H1 (cell line): Measurements from ENCODE around the gene DERL2. TPM values are rescaled to one million over a fixed set of nuclear protein-coding genes. Genes with fewer than 3 reads are reported as not detected.

ENCODE experiments used
- CTCF ChIA-PET: fragments of 300-600 bp; sonication (Branson Sonifier 250); formaldehyde crosslinking; loops from one replicate; lab custom pipeline; 2021; ENCODE audit not compliant: partially characterized antibody; lab: Charles Lee
- POLR2A ChIA-PET: fragments of 300-600 bp; sonication (Branson Sonifier 250); formaldehyde crosslinking; loops from one replicate; lab custom pipeline; 2021; ENCODE audit warnings: inconsistent platforms; ENCODE audit not compliant: partially characterized antibody; lab: Charles Lee
- DNase-seq, 2 experiments: peaks; one replicate each; pipeline versions ENCODE4 v3.0.0 to v3.0.0-alpha.2; 2010 to 2022; ENCODE audit warnings: low spot score in 2 of 2, low read depth in 1 of 2, mixed read lengths in 1 of 2
- FAIRE-seq: peaks from 2 replicates; lab custom pipeline; 2011; peaks lifted over from hg19 to GRCh38; lab: Jason Lieb, UNC
- H2AFZ ChIP-seq: 2 replicates; pipeline ENCODE4 v1.8.1; 2012; ENCODE audit warnings: low read length, inconsistent platforms
- H2AK5ac ChIP-seq: 2 replicates; pipeline ENCODE4 v1.6.1; 2013; ENCODE audit warnings: low read depth, low read length
- H2BK120ac ChIP-seq: replicated peaks from 2 replicates; pipeline ENCODE3; 2013; ENCODE audit warnings: low read depth, low read length, inconsistent platforms
- H2BK12ac ChIP-seq: 2 replicates; pipeline ENCODE4 v1.6.1; 2013; ENCODE audit warnings: low read depth, low read length
- H2BK15ac ChIP-seq: 2 replicates; pipeline ENCODE4 v1.6.1; 2013; ENCODE audit warnings: low read length
- H2BK20ac ChIP-seq: 2 replicates; pipeline ENCODE4 v1.6.1; 2013; ENCODE audit warnings: low read length
- H2BK5ac ChIP-seq: 2 replicates; pipeline ENCODE4 v1.6.1; 2013; ENCODE audit warnings: low read depth, low read length
- H3K14ac ChIP-seq: 2 replicates; pipeline ENCODE4 v1.6.1; 2013; ENCODE audit warnings: inconsistent platforms; ENCODE audit not compliant: insufficient read length
- H3K18ac ChIP-seq: 2 replicates; pipeline ENCODE4 v1.6.1; 2013; ENCODE audit warnings: low read length; ENCODE audit errors: extremely low read depth
- H3K23ac ChIP-seq: 2 replicates; pipeline ENCODE4 v1.6.1; 2013; ENCODE audit warnings: inconsistent platforms; ENCODE audit not compliant: insufficient read length
- H3K23me2 ChIP-seq: 2 replicates; pipeline ENCODE4 v1.6.1; 2013; ENCODE audit warnings: low read depth, low read length
- H3K27ac ChIP-seq: 2 replicates; pipeline ENCODE4 v1.6.1; 2011; ENCODE audit warnings: low read depth, low read length, inconsistent platforms
- H3K27me3 ChIP-seq, 4 experiments: replicated peaks in 1 of 4; 1 replicate in 1 of 4; 2 replicates in 3 of 4; pipeline versions ENCODE4 v1.6.1 to v1.8.1; 2011 to 2013; ENCODE audit warnings: low read length in 3 of 4, mild to moderate bottlenecking in 3 of 4, inconsistent platforms in 2 of 4, mixed read lengths in 2 of 4, moderate library complexity in 1 of 4; ENCODE audit not compliant: control insufficient read depth in 3 of 4, insufficient read depth in 3 of 4; ENCODE audit errors: extremely low read depth in 1 of 4
- H3K36me3 ChIP-seq, 4 experiments: 2 replicates each; pipeline versions ENCODE4 v1.6.1 to v1.8.1; 2011 to 2013; ENCODE audit warnings: mild to moderate bottlenecking in 4 of 4, low read length in 3 of 4, moderate library complexity in 2 of 4, control low read depth in 1 of 4, inconsistent platforms in 1 of 4; ENCODE audit not compliant: insufficient read depth in 4 of 4, control insufficient read depth in 2 of 4
- H3K4ac ChIP-seq: replicated peaks from 2 replicates; pipeline ENCODE3; 2013; ENCODE audit warnings: low read length, low read depth, mixed read lengths, inconsistent platforms; ENCODE audit not compliant: insufficient read length
- H3K4me1 ChIP-seq, 4 experiments: replicated peaks in 1 of 4; 1 replicate in 1 of 4; 2 replicates in 3 of 4; pipeline versions ENCODE4 v1.6.1 to v1.8.1; 2011 to 2013; ENCODE audit warnings: low read length in 3 of 4, inconsistent platforms in 2 of 4, mixed read lengths in 1 of 4; ENCODE audit not compliant: insufficient read depth in 4 of 4, control insufficient read depth in 3 of 4
- H3K4me2 ChIP-seq, 2 experiments: 2 replicates each; pipeline versions ENCODE4 v1.6.1 to v1.8.1; 2011 to 2013; ENCODE audit warnings: low read depth in 2 of 2, low read length in 2 of 2, control low read depth in 1 of 2, inconsistent platforms in 1 of 2, mild to moderate bottlenecking in 1 of 2; ENCODE audit not compliant: insufficient read depth in 1 of 2
- H3K4me3 ChIP-seq, 4 experiments: fragments of 200-600, 300-600 bp in 1 of 4; sonication (generic), shearing (Covaris generic), sonication (Bioruptor Twin) in 1 of 4; 2 replicates each; pipeline versions ENCODE4 v1.5.1 to v1.8.1; 2011 to 2016; ENCODE audit warnings: low read length in 4 of 4, low read depth in 3 of 4, control low read depth in 2 of 4, inconsistent platforms in 2 of 4, mild to moderate bottlenecking in 2 of 4, mixed read lengths in 1 of 4, moderate library complexity in 1 of 4; ENCODE audit not compliant: insufficient read depth in 2 of 4; ENCODE audit errors: extremely low read depth in 1 of 4
- H3K56ac ChIP-seq: replicated peaks from 2 replicates; pipeline ENCODE3; 2013; ENCODE audit warnings: low read depth, mild to moderate bottlenecking, mixed read lengths, low read length, inconsistent platforms; ENCODE audit not compliant: insufficient read length
- H3K79me1 ChIP-seq: 2 replicates; pipeline ENCODE4 v1.6.1; 2013; ENCODE audit warnings: low read depth, low read length, control low read depth
- H3K79me2 ChIP-seq, 2 experiments: 2 replicates each; pipeline versions ENCODE4 v1.6.1 to v1.8.1; 2012 to 2013; ENCODE audit warnings: low read length in 2 of 2, mild to moderate bottlenecking in 2 of 2, inconsistent platforms in 1 of 2; ENCODE audit not compliant: insufficient read depth in 2 of 2, control insufficient read depth in 1 of 2
- H3K9ac ChIP-seq, 4 experiments: replicated peaks in 1 of 4; 1 replicate in 1 of 4; 2 replicates in 3 of 4; pipeline versions ENCODE4 v1.6.1 to v1.8.1; 2011 to 2013; ENCODE audit warnings: low read depth in 3 of 4, low read length in 3 of 4, control low read depth in 2 of 4, mild to moderate bottlenecking in 2 of 4, moderate library complexity in 2 of 4, inconsistent platforms in 1 of 4; ENCODE audit errors: extremely low read depth in 1 of 4
- H3K9me3 ChIP-seq, 2 experiments: 2 replicates each; pipeline versions ENCODE4 v1.6.1 to v1.8.1; 2012 to 2013; ENCODE audit warnings: mild to moderate bottlenecking in 2 of 2, moderate library complexity in 2 of 2, control low read depth in 1 of 2, inconsistent platforms in 1 of 2, low read depth in 1 of 2, low read length in 1 of 2, mixed read lengths in 1 of 2; ENCODE audit not compliant: insufficient read depth in 2 of 2
- H4K20me1 ChIP-seq, 2 experiments: replicated peaks in 1 of 2; 2 replicates each; pipeline versions ENCODE3 to v1.8.1; 2011 to 2013; ENCODE audit warnings: inconsistent platforms in 2 of 2, low read length in 2 of 2, mild to moderate bottlenecking in 1 of 2; ENCODE audit not compliant: insufficient read depth in 2 of 2, control insufficient read depth in 1 of 2
- H4K5ac ChIP-seq: 2 replicates; pipeline ENCODE4 v1.6.1; 2013; ENCODE audit warnings: low read length, low read depth, mixed read lengths, inconsistent platforms; ENCODE audit not compliant: insufficient read length
- H4K8ac ChIP-seq: 2 replicates; pipeline ENCODE4 v1.8.0; 2013; ENCODE audit warnings: mild to moderate bottlenecking, moderate library complexity, low read length, inconsistent platforms; ENCODE audit not compliant: insufficient read depth; ENCODE audit errors: extremely low read depth
- H4K91ac ChIP-seq: replicated peaks from 2 replicates; pipeline ENCODE3; 2013; ENCODE audit warnings: low read length, mixed read lengths, inconsistent platforms; ENCODE audit not compliant: insufficient read length
- BACH1 ChIP-seq: IDR thresholded peaks from 2 replicates; pipeline ENCODE4 v1.6.1; 2012; ENCODE audit warnings: low read length, improper control_type of control experiment
- BCL11A ChIP-seq, 2 experiments: IDR thresholded peaks; one replicate each; pipeline ENCODE4 v1.6.1; 2011; ENCODE audit warnings: low read depth in 2 of 2, low read length in 2 of 2, mild to moderate bottlenecking in 2 of 2
- EZH2 ChIP-seq: fragments of 200-600 bp; sonication (generic); IDR thresholded peaks from 2 replicates; pipeline ENCODE4 v1.7.1; 2012; ENCODE audit warnings: low read depth, mild to moderate bottlenecking, moderate library complexity, low read length, inconsistent platforms; ENCODE audit not compliant: severe bottlenecking
- FOSL1 ChIP-seq: IDR thresholded peaks from 2 replicates; pipeline ENCODE4 v1.6.1; 2011; ENCODE audit warnings: mild to moderate bottlenecking, low read depth, low read length, moderate library complexity; ENCODE audit not compliant: insufficient read depth
- GABPA ChIP-seq: IDR thresholded peaks from 2 replicates; pipeline ENCODE4 v1.6.1; 2011; ENCODE audit warnings: mild to moderate bottlenecking, low read length, moderate library complexity, borderline replicate concordance; ENCODE audit not compliant: insufficient read depth
- KDM1A ChIP-seq: fragments of 200-600, 300-600 bp; sonication (generic); IDR thresholded peaks from 2 replicates; pipeline ENCODE4 v1.7.1; 2016; ENCODE audit warnings: mild to moderate bottlenecking, low read length, borderline replicate concordance
- MAFK ChIP-seq: IDR thresholded peaks from 2 replicates; pipeline ENCODE4 v1.6.1; 2012; ENCODE audit warnings: low read depth, mild to moderate bottlenecking, improper control_type of control experiment, low read length
- NANOG ChIP-seq: IDR thresholded peaks from 2 replicates; pipeline ENCODE4 v1.6.1; 2011; ENCODE audit warnings: low read length, low read depth, mild to moderate bottlenecking, inconsistent platforms; ENCODE audit not compliant: insufficient read depth, poor library complexity, severe bottlenecking
- SIRT6 ChIP-seq: IDR thresholded peaks from one replicate; pipeline ENCODE4 v1.7.1; 2012; ENCODE audit warnings: low read length, inconsistent platforms
- SP1 ChIP-seq: IDR thresholded peaks from 2 replicates; pipeline ENCODE4 v1.6.1; 2011; ENCODE audit warnings: low read depth, low read length
- SUZ12 ChIP-seq: fragments of 200-600 bp; sonication (generic); IDR thresholded peaks from 2 replicates; pipeline ENCODE4 v1.6.1; 2012; ENCODE audit warnings: mild to moderate bottlenecking, inconsistent platforms, low read length, moderate library complexity, mixed read lengths
- WGBS, 2 experiments: shearing (Covaris generic) in 1 of 2; methylation state at CpG; one replicate each; pipeline versions ENCODE4 v1.1.6 to v1.1.7; 2013 to 2015; ENCODE audit warnings: low lambda C conversion rate in 2 of 2, mixed read lengths in 2 of 2, inconsistent platforms in 1 of 2, low coverage in 1 of 2, missing lambda C conversion rate in 1 of 2; ENCODE audit not compliant: insufficient replicate concordance in 2 of 2, insufficient coverage in 1 of 2, insufficient read length in 1 of 2; ENCODE audit errors: extremely low coverage in 1 of 2, missing lambda C conversion rate in 1 of 2; 5-methylcytosine and 5-hydroxymethylcytosine counted together
- polyA plus RNA-seq, 7 experiments: library from polyadenylated mRNA; depleted of rRNA in 3 of 7; stranded (reverse) in 5 of 7; unstranded in 2 of 7; fragments of >200 nt in 5 of 7; fragments of 200-250 nt in 2 of 7; gene quantifications; 1 replicate in 5 of 7; 2 replicates in 1 of 7; 4 replicates in 1 of 7; pipeline versions ENCODE4 v1.2.1 to v1.2.3, GENCODE V29; 2011 to 2013; ENCODE audit warnings: missing spikeins in 2 of 7, mixed read lengths in 2 of 7
- total RNA-seq: library from RNA; stranded (reverse); fragmentation: NEBNext Ultra II Directional; extraction: Animal tissue kit (Norgen Biotek cat#: 25700); gene quantifications from 2 replicates; pipeline ENCODE4 v1.2.1, GENCODE V29; 2021
- TF ChIP-seq, protein P1 (sequence below): IDR thresholded peaks from 2 replicates; pipeline ENCODE4 v1.6.1; 2011; ENCODE audit warnings: low read length, improper control_type of control experiment

DERL2 gene
- total and polyA plus RNA-seq, 2 of the 8 experiments (the other 6 are each of a cell fraction or from before 2014, with no cell fraction given): 55.3 to 58.4 TPM

GRCh38 chr17:5527601-5528250, 41.7 kb upstream of the DERL2 start:
- Histone ChIP-seq H2BK120ac (no peak overlapping the region), H2AFZ (no peak overlapping the region; the same call in 1 of the 2 replicates), H3K9ac (no peak overlapping the region), H4K20me1 (no peaks in the 10 kb centered on the region), H2BK20ac (no peak overlapping the region), H3K18ac (no peak overlapping the region), H3K23me2 (no peaks in the 10 kb centered on the region; the same call in 1 of the 2 replicates), H4K5ac (no peak overlapping the region), H4K91ac (no peak overlapping the region), H3K9me3 (no peaks in the 10 kb centered on the region), H3K4me1 (no peaks in the 10 kb centered on the region; a peak in 3 of 7 replicates), H3K14ac (no peak overlapping the region), H2BK12ac (no peak overlapping the region), H2BK15ac (no peak overlapping the region), H4K8ac (no peak overlapping the region), H3K36me3 (no peaks in the 10 kb centered on the region), H3K27me3 (no peaks in the 10 kb centered on the region), H3K23ac (no peak overlapping the region), H3K56ac (no peak overlapping the region), H3K27ac (no peak overlapping the region), H3K79me2 (no peaks in the 10 kb centered on the region), H3K4me3 (no peak overlapping the region), H3K4ac (no peak overlapping the region), H3K4me2 (no peak overlapping the region), H2BK5ac (no peak overlapping the region), H2AK5ac (no peak overlapping the region), H3K79me1 (no peaks in the 10 kb centered on the region)
- POLR2A ChIA-PET: interaction anchor here (1.2 to 2.1 kb wide), 5 partner anchors 14 to 42 kb away, joined by 3 to 6 read pairs (median 3); partner anchors contain the start of genes DERL2 and MIS12
- WGBS, 2 experiments: 87% methylated on average over 9 of the region's 9 CpGs; no CpG with 5 or more reads in 1 of the 2 experiments
- DNase-seq (no peak), FAIRE-seq (no peak)
- CTCF ChIA-PET: interaction anchor here (0.8 to 1.4 kb wide), 5 partner anchors 10 to 129 kb away, joined by 3 read pairs; no protein-coding TSS in a partner anchor
- TF ChIP-seq MAFK: no peak
- TF ChIP-seq EZH2: no peak
- no peak for TF ChIP-seq FOSL1
- TF ChIP-seq SUZ12: no peak
- no peak for TF ChIP-seq NANOG
- TF ChIP-seq BCL11A (IDR thresholded peaks at IDR 0.05; ENCODE audit: low read depth in 2 of 2, low read length in 2 of 2): no peak
- TF ChIP-seq, protein P1, sequence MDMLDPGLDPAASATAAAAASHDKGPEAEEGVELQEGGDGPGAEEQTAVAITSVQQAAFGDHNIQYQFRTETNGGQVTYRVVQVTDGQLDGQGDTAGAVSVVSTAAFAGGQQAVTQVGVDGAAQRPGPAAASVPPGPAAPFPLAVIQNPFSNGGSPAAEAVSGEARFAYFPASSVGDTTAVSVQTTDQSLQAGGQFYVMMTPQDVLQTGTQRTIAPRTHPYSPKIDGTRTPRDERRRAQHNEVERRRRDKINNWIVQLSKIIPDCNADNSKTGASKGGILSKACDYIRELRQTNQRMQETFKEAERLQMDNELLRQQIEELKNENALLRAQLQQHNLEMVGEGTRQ: no peak
- TF ChIP-seq BACH1: no peak
- no peak for TF ChIP-seq GABPA
- no peak for TF ChIP-seq SIRT6
- TF ChIP-seq KDM1A: no peak
- TF ChIP-seq SP1: no peak
